Kidney capillary endothelial cell (primary cell): ENCODE results near the gene EXOG.
A peak's percentile ranks its signal among the peaks of the same experiment; 100 is the strongest.

Source experiments
- DNase-seq: peaks from one replicate; pipeline ENCODE4 v3.0.0-alpha.2; 2018; ENCODE audit warnings: low spot score

Gene EXOG

GRCh38 chr3:38473229-38473628 lies 22.9 kb upstream of the EXOG start:
- DNase-seq: no peak

GRCh38 chr3:38474928-38475605 lies 21.1 kb upstream of the EXOG start:
- no peak for DNase-seq

- no peak for DNase-seq
These were observed 20.4 kb upstream of the EXOG start for GRCh38 chr3:38475716-38476115.

GRCh38 chr3:38476157-38476756 lies 19.9 kb upstream of the EXOG start:
- no peak for DNase-seq

GRCh38 chr3:38477057-38477820 lies 18.9 kb upstream of the EXOG start:
- DNase-seq: no peak

GRCh38 chr3:38477839-38478450 lies 18.2 kb upstream of the EXOG start:
- no peak for DNase-seq

GRCh38 chr3:38478901-38479300 lies 17.2 kb upstream of the EXOG start:
- DNase-seq: no peak

GRCh38 chr3:38479431-38480092 lies 16.6 kb upstream of the EXOG start:
- peak; percentile 70 for DNase-seq

- DNase-seq: no peak
These were observed 16.1 kb upstream of the EXOG start for GRCh38 chr3:38480093-38480445.

GRCh38 chr3:38480930-38481329 lies 15.2 kb upstream of the EXOG start:
- no peak for DNase-seq

- no peak for DNase-seq
These were observed 13.2 kb upstream of the EXOG start for GRCh38 chr3:38482951-38483350.

- DNase-seq: no peak
These were observed 8.8 kb upstream of the EXOG start for GRCh38 chr3:38487323-38487722.

- no peak for DNase-seq
These were observed 7.2 kb upstream of the EXOG start for GRCh38 chr3:38488949-38489348.

- DNase-seq: no peak
These were observed 6.4 kb upstream of the EXOG start for GRCh38 chr3:38489766-38490165.

GRCh38 chr3:38490281-38491030 lies 5.7 kb upstream of the EXOG start:
- DNase-seq: no peak

GRCh38 chr3:38491215-38491614 lies 4.9 kb upstream of the EXOG start:
- no peak for DNase-seq

GRCh38 chr3:38493031-38493430 lies 3.1 kb upstream of the EXOG start:
- DNase-seq: no peak

- no peak for DNase-seq
These were observed 891 bp downstream of the EXOG start for GRCh38 chr3:38497031-38497430.

- DNase-seq: no peak
These were observed 4.7 kb downstream of the EXOG start for GRCh38 chr3:38500688-38501417.

GRCh38 chr3:38507120-38507519 lies 11.0 kb downstream of the EXOG start:
- DNase-seq: no peak

- no peak for DNase-seq
These were observed 13.6 kb downstream of the EXOG start for GRCh38 chr3:38509732-38510131.
